ENCODE results near the gene NEK6. TPM values are rescaled to one million over a fixed set of nuclear protein-coding genes. Genes with fewer than 3 reads are reported as not detected.
A peak's percentile ranks its signal among the peaks of the same experiment; 100 is the strongest.

Gene NEK6
- total RNA-seq, 1 donor from 2014 or later: 23.5 TPM

DNA sequence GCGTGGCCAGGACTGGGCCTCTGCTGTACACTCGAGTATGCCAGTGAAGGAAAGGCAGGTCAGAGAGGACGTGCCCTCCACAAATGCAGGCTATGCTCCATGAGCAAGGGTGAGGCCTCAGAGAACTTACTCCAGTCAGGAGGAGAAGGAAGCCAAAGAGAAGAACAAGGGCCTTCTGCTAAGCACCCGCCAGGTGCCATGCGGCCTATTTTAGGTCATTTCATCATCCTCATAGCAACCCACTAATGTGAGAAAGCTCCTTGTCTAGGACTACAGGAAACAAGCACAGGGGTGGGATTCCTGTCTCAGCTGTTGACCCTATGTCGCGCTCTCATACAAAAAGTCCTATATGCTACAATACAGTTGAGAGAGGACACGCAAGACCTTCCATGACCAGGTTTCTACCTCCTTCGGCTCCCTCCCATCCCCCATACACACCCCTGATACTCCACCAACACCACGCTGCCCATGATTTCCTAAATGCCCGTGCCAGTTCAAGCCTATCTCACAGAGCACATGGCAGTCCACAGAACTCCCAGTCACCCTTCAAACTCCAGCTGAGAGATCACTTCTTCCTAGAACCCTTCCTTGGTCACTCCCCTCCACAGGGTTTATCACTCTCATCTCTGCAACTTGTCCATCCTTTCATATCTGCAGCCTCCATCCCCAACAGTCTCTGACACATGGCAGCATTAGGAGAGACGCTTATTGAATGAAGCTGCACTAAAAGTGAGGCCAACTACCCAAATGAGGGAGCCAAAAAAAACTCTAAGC lies 130.7 kb downstream of the NEK6 start:
- H3K4me3 ChIP-seq (ENCODE audit: low read depth, low read length): no peak overlapping the region
- no peak for DNase-seq (ENCODE audit: low read depth)
- TF ChIP-seq, protein P1, sequence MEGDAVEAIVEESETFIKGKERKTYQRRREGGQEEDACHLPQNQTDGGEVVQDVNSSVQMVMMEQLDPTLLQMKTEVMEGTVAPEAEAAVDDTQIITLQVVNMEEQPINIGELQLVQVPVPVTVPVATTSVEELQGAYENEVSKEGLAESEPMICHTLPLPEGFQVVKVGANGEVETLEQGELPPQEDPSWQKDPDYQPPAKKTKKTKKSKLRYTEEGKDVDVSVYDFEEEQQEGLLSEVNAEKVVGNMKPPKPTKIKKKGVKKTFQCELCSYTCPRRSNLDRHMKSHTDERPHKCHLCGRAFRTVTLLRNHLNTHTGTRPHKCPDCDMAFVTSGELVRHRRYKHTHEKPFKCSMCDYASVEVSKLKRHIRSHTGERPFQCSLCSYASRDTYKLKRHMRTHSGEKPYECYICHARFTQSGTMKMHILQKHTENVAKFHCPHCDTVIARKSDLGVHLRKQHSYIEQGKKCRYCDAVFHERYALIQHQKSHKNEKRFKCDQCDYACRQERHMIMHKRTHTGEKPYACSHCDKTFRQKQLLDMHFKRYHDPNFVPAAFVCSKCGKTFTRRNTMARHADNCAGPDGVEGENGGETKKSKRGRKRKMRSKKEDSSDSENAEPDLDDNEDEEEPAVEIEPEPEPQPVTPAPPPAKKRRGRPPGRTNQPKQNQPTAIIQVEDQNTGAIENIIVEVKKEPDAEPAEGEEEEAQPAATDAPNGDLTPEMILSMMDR (conservative IDR thresholded peaks at IDR 0.05; ENCODE audit: low read depth, low read length): no peak

DNA sequence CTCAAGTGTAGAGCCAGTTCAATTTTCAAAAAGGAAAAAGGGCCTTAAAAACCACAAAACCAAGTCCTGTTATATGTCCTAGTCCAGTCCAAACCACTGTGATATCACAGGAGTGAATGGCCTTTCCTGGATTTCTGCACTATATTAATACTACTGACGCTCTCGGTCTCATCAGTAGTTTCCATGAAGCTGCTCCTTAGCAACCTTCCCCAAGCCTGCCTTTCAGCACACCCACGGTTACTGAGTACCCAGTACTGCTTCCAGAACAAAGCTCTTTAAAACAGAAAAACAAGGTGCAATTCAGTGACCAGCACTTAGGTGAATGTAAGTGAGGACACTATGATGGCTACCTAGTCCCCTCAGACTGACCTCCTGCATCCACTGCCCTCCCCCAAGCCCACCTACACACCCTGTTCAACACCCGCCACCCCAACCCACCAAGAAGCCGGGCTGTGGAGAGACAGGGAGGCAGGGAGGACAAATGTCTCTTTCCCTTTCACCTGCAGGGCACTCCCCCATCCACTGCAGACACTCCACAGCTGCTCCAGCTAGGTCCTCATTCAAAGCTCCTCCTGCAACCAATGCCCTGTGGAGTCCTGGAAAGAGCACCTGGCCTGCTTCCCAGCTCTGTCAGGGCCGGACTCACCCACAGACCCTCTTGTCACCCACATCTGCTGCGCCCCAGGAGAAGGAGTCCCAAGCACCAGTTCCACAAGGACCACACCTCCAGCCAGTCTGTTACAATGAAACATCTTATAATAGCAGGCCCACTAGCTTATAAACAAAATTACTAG lies 131.6 kb downstream of the NEK6 start:
- no peak overlapping the region for H3K4me3 ChIP-seq (ENCODE audit: low read depth, low read length)
- no peak for DNase-seq (ENCODE audit: low read depth)
- TF ChIP-seq, protein P1 (conservative IDR thresholded peaks at IDR 0.05; ENCODE audit: low read depth, low read length): no peak

DNA sequence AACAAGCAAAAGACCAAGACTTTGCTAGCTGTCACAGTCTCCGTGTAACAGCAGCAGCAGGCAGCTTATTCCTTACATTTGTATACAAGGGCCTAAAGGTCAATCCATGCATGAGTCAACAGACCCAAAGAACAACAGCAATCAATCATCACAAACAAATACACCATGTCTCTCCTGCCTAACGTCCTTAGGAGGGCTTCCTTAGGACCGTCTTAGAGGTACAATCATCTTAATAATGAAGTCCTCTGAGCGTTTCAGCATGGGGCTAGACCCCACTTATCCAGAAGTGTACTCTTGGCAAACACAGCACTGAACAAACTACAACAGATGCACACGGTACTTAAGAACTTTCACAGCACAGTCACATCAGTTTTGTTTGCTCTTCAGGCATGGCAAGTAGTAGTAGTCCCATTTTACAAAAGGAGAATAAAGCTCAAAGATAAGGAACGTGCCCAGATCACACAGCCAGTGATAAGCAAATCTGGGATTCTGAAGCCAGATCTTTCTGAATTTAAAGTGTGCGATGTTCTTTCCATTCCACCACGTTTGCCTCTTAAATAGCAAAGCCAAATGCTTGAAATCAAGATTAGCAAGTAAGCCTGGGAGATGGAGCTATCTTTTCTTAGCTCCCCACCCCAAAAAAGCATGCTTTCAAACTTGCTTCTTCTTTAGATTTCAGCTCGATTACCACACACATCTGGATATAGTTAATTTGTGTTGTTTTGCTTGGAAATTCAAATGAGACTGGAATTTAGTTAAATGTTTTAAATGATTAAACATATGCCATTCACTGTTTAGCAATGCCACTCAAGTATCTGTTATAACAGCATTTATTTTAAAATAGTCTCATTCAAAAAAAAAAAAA lies 133.3 kb downstream of the NEK6 start:
- no peak overlapping the region for H3K4me3 ChIP-seq (ENCODE audit: low read depth, low read length)
- TF ChIP-seq, protein P1 (conservative IDR thresholded peaks at IDR 0.05; ENCODE audit: low read depth, low read length): no peak
- DNase-seq (ENCODE audit: low read depth): no peak

DNA sequence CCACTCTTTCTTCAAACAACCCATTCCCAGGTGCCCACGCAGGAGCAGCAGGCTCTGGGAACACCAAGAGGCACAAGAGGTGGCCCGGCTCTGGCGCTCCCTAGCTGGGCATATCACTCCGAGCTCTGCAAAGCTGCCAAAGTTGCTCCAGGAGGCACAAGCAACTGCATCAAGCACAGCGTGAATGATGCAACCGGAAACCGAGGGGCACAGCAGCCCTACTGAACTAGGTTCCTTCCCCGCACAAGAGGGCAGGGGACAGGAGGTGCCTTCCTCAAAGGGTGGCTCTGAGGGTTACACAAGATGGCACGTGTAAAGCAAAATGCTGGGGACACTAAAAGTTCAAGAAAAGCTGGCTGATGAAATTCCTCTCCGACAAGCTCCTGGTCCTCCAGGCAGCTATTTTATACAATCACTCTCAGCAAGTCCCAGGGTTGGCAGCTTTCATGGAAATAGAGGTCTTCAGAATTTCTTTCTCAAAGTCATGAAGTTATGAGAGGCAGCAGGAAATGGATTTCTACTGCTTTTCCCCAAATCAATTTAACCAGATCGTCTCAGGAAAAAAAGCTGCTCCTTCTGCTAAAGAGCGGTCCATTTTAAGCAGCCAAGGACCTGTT lies 134.6 kb downstream of the NEK6 start:
- no peak overlapping the region for H3K4me3 ChIP-seq (ENCODE audit: low read depth, low read length)
- DNase-seq (ENCODE audit: low read depth): no peak
- TF ChIP-seq, protein P1 (conservative IDR thresholded peaks at IDR 0.05; ENCODE audit: low read depth, low read length): no peak

DNA sequence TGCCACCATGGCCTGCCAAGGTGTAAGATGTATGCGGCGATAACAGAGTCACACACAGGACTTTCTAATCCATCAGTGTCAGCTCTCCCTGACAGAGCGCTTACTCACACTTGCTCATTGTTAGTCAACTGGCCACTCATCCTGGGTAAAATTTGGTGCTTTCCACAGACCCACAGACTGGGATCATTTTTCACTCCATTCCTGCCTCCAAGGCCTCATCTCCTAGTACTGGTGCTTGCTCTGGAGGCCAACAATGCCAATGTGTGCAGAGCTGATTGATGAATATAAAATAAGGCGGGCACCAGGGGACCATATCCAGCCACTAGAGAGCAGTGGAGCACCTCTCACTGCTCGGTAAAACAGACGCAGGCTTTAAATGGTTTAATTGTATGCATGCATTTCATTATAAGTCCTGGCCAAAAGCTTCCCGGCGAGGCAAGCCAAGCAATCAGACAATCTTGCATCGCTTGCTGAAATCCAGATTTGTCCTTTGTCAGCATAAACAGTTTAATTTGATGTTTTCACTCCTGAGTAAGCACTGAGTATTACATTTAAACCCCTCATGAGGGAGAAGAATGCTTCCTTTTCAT lies 135.2 kb downstream of the NEK6 start:
- H3K4me3 ChIP-seq (ENCODE audit: low read depth, low read length): no peak overlapping the region
- peak; percentile 84 for DNase-seq (ENCODE audit: low read depth)
- TF ChIP-seq, protein P1 (conservative IDR thresholded peaks at IDR 0.05; ENCODE audit: low read depth, low read length): peak; percentile 59

DNA sequence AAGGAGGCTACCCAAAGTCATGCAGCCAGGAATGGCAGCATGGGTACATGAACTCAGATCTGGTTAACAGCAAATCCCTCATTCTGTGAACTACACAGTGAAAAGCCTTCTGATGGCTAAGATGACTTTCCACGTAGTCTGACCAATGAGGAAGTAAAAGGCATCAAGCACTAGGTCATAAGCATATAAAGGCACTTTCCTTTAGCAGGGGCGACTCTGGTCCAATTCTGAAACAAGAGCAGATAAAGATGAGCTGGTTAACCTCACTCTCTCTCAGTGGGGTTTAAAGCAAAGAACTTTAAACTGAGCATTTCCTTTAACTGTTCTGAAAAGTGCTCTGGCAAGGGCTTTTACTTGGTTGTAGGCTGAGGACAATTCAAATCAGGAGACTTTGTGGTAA lies 136.4 kb downstream of the NEK6 start:
- H3K4me3 ChIP-seq (ENCODE audit: low read depth, low read length): no peak overlapping the region
- TF ChIP-seq, protein P1 (conservative IDR thresholded peaks at IDR 0.05; ENCODE audit: low read depth, low read length): no peak

More for the DNA sequence above, 136.4 kb downstream of the NEK6 start:
- DNase-seq (ENCODE audit: low read depth): no peak

Data from epithelial cell of proximal tubule (primary cell).